Measurements from ENCODE around the gene BOLA2. TPM values are rescaled to one million over a fixed set of nuclear protein-coding genes. Genes with fewer than 3 reads are reported as not detected.
"Not testable (repeated sequence)": the region's sequence is repeated elsewhere in the genome, so short reads cannot be mapped to it uniquely, and the experiment has no call there.

Gene BOLA2
- 10 to 100 TPM; 10.8 to 20.3 TPM for total RNA-seq

GRCh38 chr16:29454269-29454668 lies at the start of gene BOLA2, which contains the start of gene SLX1B:
Gene BOLA2, minus strand, starts transcription at chr16:29454351. Its CDS starts 98 bp downstream, at chr16:29454253.
Gene SLX1B, plus strand, starts transcription at chr16:29454533.
- H3K9me3 Mint-ChIP-seq (ENCODE audit: low read depth); POLR2A ChIA-PET: not testable (repeated sequence)

GRCh38 chr16:29482276-29482675 lies 28.1 kb upstream of the BOLA2 start:
- H3K9me3 Mint-ChIP-seq (ENCODE audit: low read depth); intact Hi-C loops (cut with DNase I, micrococcal nuclease): not testable (repeated sequence)
- DNase-seq: peak; percentile 0

More at GRCh38 chr16:29454269-29454668, at the start of gene BOLA2, which contains the start of gene SLX1B:
- CTCF ChIA-PET; DNase-seq; H3K4me1 Mint-ChIP-seq; H3K27ac Mint-ChIP-seq; intact Hi-C loops (cut with DNase I, micrococcal nuclease); H3K27me3 Mint-ChIP-seq; H3K36me3 Mint-ChIP-seq (ENCODE audit: low read depth); H3K4me3 Mint-ChIP-seq: not testable (repeated sequence)
- ATAC-seq: peak; percentile 88

GRCh38 chr16:29472065-29472464 lies 17.9 kb upstream of the BOLA2 start:
- H3K36me3 Mint-ChIP-seq (ENCODE audit: low read depth); H3K27ac Mint-ChIP-seq; intact Hi-C loops (cut with DNase I, micrococcal nuclease); H3K9me3 Mint-ChIP-seq (ENCODE audit: low read depth); CTCF ChIA-PET; H3K4me1 Mint-ChIP-seq; DNase-seq; H3K4me3 Mint-ChIP-seq; H3K27me3 Mint-ChIP-seq; POLR2A ChIA-PET: not testable (repeated sequence)
- ATAC-seq: peak; percentile 56

More at GRCh38 chr16:29482276-29482675, 28.1 kb upstream of the BOLA2 start:
- ATAC-seq; H3K36me3 Mint-ChIP-seq (ENCODE audit: low read depth); H3K27ac Mint-ChIP-seq; H3K4me3 Mint-ChIP-seq; CTCF ChIA-PET; POLR2A ChIA-PET; H3K4me1 Mint-ChIP-seq; H3K27me3 Mint-ChIP-seq: not testable (repeated sequence)

GRCh38 chr16:29469660-29470059 lies 15.5 kb upstream of the BOLA2 start:
- H3K27me3 Mint-ChIP-seq; H3K4me1 Mint-ChIP-seq; intact Hi-C loops (cut with DNase I, micrococcal nuclease); CTCF ChIA-PET; H3K4me3 Mint-ChIP-seq; H3K36me3 Mint-ChIP-seq (ENCODE audit: low read depth); H3K9me3 Mint-ChIP-seq (ENCODE audit: low read depth); H3K27ac Mint-ChIP-seq; POLR2A ChIA-PET: not testable (repeated sequence)
- peak; percentile 31 for ATAC-seq
- peak; percentile 37 for DNase-seq

DNA sequence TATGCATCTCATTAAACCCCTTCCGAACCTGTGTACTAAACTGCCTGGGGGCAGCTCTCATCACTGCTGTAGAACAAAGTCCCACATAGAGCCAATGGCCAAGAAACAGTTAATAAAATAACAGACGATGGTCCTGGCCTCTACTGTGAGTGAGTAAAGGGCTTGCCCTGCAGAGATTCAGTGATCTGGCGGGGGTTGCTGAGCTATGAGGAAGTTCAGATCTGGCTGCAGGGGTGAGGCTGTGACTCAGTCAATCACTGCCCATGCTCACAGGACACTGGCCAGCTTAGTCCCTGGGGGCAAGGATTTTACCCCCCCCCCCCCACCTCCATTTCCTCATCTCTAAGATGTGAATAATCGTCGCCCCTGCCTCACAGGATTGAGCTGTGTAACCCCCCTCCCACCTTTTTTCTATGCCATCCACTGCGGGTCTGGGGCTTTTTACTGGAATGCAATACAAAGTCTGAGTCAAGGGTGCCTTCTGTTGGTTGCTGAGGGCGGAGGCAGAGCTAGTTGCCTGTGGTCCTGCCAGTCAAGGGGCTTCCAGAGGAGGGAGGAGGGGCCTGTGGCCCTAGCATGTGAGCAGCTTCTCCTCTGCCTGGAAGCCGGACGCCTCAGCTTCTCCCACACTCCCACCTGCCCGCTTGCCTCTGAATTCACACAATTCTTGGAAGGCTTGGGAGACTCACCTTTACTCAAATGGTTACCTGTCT lies 13.7 kb upstream of the BOLA2 start:
- H3K36me3 Mint-ChIP-seq (ENCODE audit: low read depth); POLR2A ChIA-PET; DNase-seq; intact Hi-C loops (cut with DNase I, micrococcal nuclease); CTCF ChIA-PET; H3K27ac Mint-ChIP-seq; H3K9me3 Mint-ChIP-seq (ENCODE audit: low read depth); H3K27me3 Mint-ChIP-seq; H3K4me1 Mint-ChIP-seq; H3K4me3 Mint-ChIP-seq: not testable (repeated sequence)
- peak; percentile 54 for ATAC-seq

- H3K9me3 Mint-ChIP-seq (ENCODE audit: low read depth); POLR2A ChIA-PET: not testable (repeated sequence)
- ATAC-seq: peak; percentile 55
These were observed 12.8 kb upstream of the BOLA2 start for GRCh38 chr16:29466904-29467303.

DNA sequence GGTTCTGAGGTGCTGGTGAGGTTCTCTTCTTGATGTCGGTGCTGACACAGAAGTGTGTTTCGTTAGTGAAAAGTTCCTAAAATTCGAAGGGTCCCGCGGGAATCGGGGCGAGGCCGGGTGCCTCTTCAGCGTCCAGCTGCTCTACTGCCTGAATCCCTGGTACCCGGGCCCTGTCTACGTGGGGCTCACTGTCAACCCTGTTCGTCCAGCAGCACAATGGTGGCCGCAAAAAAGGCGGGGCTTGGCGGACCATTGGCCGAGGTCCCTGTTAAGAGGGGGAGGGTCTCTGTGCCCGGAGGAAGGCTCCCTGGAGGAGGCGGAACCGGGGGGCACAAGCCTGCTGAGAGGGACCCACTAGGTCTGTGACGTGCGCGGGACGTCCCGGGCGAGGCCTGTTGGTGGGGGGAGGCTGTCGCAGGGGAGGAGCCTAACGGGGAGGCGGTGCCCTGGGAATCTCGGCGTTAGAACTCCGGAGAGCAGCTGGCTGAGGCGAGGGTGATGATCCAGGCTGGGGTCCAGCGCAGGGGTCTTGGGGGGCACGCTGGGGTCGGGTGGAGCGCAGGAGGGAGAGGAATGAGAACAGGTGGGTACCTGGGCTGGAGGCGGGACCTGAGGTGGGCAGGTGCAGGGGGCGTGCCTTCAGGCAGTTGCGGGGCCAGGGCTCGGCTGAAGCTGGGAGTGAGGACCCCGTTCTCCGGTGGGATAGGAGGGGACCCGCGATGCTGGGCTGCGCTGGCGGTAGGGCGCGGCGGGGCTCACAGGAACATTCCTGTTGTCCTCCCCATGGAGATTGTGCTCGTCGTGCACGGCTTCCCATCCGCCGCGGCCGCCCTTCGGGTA lies 12.1 kb upstream of the BOLA2 start:
- H3K36me3 Mint-ChIP-seq (ENCODE audit: low read depth); H3K9me3 Mint-ChIP-seq (ENCODE audit: low read depth); H3K27ac Mint-ChIP-seq; CTCF ChIA-PET; H3K4me3 Mint-ChIP-seq; H3K27me3 Mint-ChIP-seq; DNase-seq; POLR2A ChIA-PET; H3K4me1 Mint-ChIP-seq; intact Hi-C loops (cut with DNase I, micrococcal nuclease): not testable (repeated sequence)
- peak; percentile 47 for ATAC-seq

More at GRCh38 chr16:29466904-29467303, 12.8 kb upstream of the BOLA2 start:
- intact Hi-C loops (cut with DNase I, micrococcal nuclease); H3K27ac Mint-ChIP-seq; H3K4me1 Mint-ChIP-seq; H3K27me3 Mint-ChIP-seq; H3K36me3 Mint-ChIP-seq (ENCODE audit: low read depth); CTCF ChIA-PET; DNase-seq; H3K4me3 Mint-ChIP-seq: not testable (repeated sequence)

GRCh38 chr16:29460647-29461030 lies 6.5 kb upstream of the BOLA2 start:
- CTCF ChIA-PET; POLR2A ChIA-PET; DNase-seq; H3K9me3 Mint-ChIP-seq (ENCODE audit: low read depth); H3K27me3 Mint-ChIP-seq; H3K4me3 Mint-ChIP-seq; H3K27ac Mint-ChIP-seq; ATAC-seq; H3K36me3 Mint-ChIP-seq (ENCODE audit: low read depth); intact Hi-C loops (cut with DNase I, micrococcal nuclease); H3K4me1 Mint-ChIP-seq: not testable (repeated sequence)

GRCh38 chr16:29459706-29460646 lies 5.8 kb upstream of the BOLA2 start, which contains the start of gene SULT1A4:
Gene SULT1A4, plus strand, starts transcription at chr16:29459913. Its CDS starts 1,473 bp downstream, at chr16:29461386.
- CTCF ChIA-PET; H3K9me3 Mint-ChIP-seq (ENCODE audit: low read depth): not testable (repeated sequence)

DNA sequence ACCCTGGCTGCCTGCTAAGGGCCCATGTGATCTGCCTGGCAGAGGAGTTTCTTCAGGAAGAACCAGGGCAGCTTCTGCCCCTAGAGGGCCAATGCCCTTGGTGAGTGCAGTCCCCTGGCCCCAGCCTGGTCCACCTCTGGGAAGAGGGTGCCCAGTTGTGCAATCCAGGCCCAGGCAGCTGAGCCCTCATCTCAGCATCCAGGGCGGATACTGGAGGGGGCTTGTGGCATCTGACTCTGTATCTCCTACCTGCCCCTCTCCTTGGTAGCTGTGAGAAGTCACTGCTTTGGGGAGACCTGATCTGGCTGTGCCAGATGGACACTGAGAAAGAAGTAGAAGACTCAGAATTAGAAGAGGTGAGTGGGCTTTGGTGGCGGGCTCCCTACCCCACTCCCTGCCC lies 3.5 kb upstream of the BOLA2 start:
- intact Hi-C loops (cut with DNase I, micrococcal nuclease); H3K36me3 Mint-ChIP-seq (ENCODE audit: low read depth); H3K9me3 Mint-ChIP-seq (ENCODE audit: low read depth); POLR2A ChIA-PET; H3K27me3 Mint-ChIP-seq; H3K4me3 Mint-ChIP-seq; H3K4me1 Mint-ChIP-seq; H3K27ac Mint-ChIP-seq; CTCF ChIA-PET; ATAC-seq: not testable (repeated sequence)
- DNase-seq: peak; percentile 4

More at GRCh38 chr16:29459706-29460646, 5.8 kb upstream of the BOLA2 start, which contains the start of gene SULT1A4:
- ATAC-seq; H3K27me3 Mint-ChIP-seq; H3K4me3 Mint-ChIP-seq; H3K36me3 Mint-ChIP-seq (ENCODE audit: low read depth); POLR2A ChIA-PET; intact Hi-C loops (cut with DNase I, micrococcal nuclease); H3K27ac Mint-ChIP-seq; DNase-seq; H3K4me1 Mint-ChIP-seq: not testable (repeated sequence)

- H3K27me3 Mint-ChIP-seq; DNase-seq; CTCF ChIA-PET; intact Hi-C loops (cut with DNase I, micrococcal nuclease); H3K4me1 Mint-ChIP-seq; H3K27ac Mint-ChIP-seq; H3K36me3 Mint-ChIP-seq (ENCODE audit: low read depth); H3K9me3 Mint-ChIP-seq (ENCODE audit: low read depth); POLR2A ChIA-PET; H3K4me3 Mint-ChIP-seq: not testable (repeated sequence)
- peak; percentile 74 for ATAC-seq
These were observed 677 bp upstream of the BOLA2 start for GRCh38 chr16:29454828-29455227.
